Ureter (tissue), 1 donor: Measurements from ENCODE around the gene USP10. TPM values are rescaled to one million over a fixed set of nuclear protein-coding genes. Genes with fewer than 3 reads are reported as not detected.

Experiments
- DNase-seq: peaks from one replicate; pipeline ENCODE4 v3.0.0-alpha.2; 2020; ENCODE audit warnings: low spot score
- total RNA-seq: library from RNA; stranded (reverse); gene quantifications from one replicate; pipeline ENCODE4 v1.2.4, GENCODE V29; 2023
- donor health status: DM: yes; HTN: yes; CAD: no.

The USP10 gene
- total RNA-seq, 1 donor from 2014 or later, result 103 TPM

DNA sequence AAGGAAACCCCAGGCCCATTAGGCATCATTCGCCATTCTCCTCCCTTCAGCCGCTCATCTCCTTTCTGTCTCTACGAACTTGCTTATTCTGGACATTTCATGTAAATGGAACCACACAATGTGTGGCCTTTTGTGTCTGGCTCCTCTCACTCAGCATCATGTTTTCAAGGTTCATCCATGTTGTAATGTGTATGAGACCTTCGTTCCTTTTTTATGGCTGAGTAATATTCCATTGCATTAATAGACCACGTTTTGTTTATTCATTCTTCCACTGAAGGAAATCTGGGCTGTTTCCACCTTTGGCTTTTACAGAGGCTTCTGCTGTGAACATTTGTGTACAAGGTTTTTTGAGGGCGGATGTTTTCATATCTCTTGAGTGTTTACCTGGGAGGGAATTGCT lies 123.2 kb downstream of the USP10 start:
- DNase-seq, result no peak

DNA sequence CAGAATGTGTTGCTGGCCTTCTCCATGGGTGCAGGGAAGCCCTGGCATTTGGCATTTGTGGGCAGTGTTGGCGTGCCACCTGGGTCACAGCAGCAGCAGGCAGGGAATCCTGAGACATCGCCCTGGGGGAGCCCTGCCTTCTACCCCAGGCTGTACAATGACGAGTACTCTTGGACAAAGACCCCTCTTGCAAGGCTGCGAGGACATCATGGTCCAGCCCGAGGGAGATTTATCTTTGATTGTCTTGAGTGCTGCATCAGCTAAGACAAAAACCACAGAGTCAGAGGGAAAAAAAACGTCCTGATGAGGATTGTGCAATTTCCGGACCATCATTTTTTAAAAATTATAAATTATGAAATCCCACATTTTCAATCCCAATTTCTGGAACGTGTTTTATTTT lies 123.7 kb downstream of the USP10 start:
- no peak for DNase-seq

DNA sequence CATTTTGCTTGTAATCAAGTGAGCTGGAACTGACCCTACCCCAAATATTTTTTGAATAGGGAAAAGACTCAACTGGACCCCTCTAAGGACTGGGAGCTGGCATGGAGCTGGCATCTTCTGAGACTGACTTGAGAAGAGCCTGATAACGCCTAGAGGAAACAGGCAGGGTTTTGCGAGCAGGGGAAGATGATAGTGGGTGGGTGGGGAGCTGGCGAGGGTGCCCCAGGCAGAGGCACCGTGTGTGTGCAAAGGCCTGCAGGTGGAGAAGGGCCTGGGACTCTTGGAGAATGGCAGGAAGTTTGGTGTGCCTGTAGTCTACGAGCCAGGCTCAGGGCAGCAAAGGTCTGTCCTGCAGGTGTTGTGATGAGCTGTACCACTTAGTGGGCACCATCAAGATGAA lies 124.1 kb downstream of the USP10 start:
- no peak for DNase-seq

DNA sequence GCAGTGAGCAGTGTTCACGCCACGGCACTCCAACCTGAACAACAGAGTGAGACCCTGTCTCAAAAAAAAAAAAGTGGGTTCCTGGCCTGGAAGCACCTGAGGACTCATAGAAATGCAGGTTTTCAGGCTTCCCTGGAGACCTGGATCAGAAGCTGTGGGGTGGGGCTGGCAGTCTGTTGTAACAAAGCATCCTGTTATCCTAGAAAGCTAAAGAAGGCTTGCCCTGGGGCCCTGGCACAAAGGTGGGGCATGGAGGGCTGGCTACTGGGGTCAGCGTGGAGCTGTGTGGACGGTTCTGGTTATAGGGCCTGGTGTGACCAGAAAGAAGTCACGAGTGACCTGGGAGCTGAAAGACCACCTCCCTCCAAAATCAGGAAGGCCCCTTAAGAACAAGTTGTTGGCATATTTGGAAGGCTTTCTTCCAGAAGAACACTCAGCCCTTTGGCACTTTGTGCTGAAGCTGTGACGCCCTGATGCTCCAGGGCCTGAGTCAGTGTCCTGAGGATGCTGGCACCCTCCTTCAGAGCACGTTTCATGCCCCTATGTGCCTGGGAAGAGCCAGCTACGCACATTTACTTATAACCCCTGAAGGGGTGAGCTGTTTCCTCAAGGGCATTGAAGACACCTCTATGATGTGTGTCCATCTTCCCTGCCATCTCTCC lies 126.2 kb downstream of the USP10 start:
- no peak for DNase-seq

DNA sequence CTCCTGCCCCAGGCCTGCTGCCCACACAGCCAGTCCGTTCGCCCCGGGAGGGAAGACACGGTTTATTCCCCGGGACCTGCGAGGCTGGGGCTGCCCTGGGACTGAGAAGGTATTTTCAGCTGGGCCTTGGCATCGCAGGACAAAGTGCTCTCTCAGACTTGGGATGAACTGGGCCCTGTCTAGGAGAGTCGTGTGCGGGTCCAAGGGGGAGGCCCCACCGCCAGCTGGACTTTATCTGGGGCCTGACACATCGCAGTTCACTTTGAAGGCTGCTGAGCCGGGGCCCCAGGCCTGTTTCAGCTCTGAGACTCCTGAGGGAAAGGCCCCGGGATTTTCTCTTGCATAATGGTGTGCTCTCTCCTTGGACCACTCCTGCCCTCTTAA lies 126.8 kb downstream of the USP10 start:
- DNase-seq, result no peak

DNA sequence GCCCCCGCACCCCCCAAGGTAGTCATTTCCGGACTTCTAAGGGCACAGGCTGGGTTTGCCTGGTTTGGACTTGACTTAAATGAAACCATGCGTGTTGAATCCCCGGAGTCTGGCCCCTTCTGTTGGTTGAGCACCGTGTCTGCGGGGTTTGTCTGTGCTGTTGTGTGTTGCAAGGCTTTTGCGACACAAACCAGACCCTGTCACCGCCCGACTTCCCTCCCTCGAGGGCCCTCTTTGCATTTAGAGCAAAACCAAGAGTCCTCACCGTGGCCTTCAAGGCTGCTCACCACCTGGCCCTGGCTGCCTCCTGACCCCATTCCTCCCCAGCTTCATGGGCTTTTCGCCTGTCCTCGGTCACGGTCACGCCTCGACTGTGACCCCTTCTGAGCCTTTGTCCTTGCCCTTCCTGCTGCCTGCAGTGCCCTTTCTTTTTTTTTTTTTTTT lies 127.4 kb downstream of the USP10 start:
- no peak for DNase-seq

DNA sequence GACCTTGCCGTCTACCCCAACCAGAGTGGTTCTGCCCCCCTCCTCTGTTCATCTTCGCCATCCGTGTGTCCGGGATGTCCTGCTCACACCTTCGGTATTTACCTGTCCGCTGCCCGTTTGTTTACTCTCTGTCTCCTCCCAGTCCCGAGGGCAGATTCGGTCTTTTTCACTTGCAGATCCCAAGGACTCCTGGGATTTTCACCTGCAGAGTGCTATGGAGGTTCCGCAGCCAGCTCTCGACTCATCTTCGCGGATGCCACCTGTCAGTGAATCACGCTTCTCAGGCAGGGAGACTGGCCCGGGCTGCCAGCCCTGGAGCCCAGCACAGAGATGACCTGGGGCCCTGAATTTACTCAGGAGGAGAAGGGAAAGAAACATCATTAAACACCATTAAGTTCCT lies 128.1 kb downstream of the USP10 start:
- DNase-seq, result no peak

DNA sequence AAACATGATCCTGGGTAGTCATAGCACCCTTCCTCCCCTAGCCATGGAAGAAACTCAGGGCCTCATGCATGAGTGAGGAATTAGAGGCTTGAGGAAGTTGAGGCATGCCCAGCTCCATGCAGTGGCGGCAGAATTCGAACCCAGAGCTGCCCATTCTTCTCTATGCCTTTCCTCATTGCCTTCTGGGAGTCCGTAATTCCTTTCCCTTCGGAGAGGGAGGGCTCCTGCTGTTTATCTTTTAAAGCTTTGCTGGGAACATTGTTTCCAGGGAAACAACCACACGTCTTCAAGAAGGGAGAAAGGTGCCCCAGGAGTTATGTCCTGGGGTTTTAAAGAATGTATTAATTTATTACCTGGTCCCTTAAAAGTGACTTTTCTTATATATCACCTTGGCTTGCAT lies 128.5 kb downstream of the USP10 start:
- DNase-seq, result no peak

Other genes with a start within 250 kb of the USP10 start
- 53.9 TPM for gene MEAK7, start 195.3 kb upstream of the USP10 start, total RNA-seq
- 79.6 TPM for gene COTL1, start 81.9 kb upstream of the USP10 start, total RNA-seq
- 55.9 TPM for gene KLHL36, start 51.5 kb upstream of the USP10 start, total RNA-seq
- gene CRISPLD2, start 120.0 kb downstream of the USP10 start, total RNA-seq, result 192 TPM